ENCODE measurements around the gene DAGLB. TPM values are rescaled to one million over a fixed set of nuclear protein-coding genes. Genes with fewer than 3 reads are reported as not detected.

The DAGLB gene
- total and polyA plus RNA-seq, 2 of the 4 experiments (the other 2 are of a cell fraction): 23.4 to 33.5 TPM

GRCh38 chr7:6422926-6423632, 24.7 kb downstream of the DAGLB start:
- dilution Hi-C loops (cut with HindIII; ENCODE audit: low sequenced_read_pairs, unreplicated experiment): no loop called here
- POLR2A ChIA-PET (ENCODE audit: unreplicated experiment): no interaction called here

More at GRCh38 chr7:6422926-6423632, 24.7 kb downstream of the DAGLB start:
- intact Hi-C loops (cut with micrococcal nuclease) (no loop called here), in situ Hi-C loops (cut with MboI; ENCODE audit: low sequenced_read_pairs) (no loop called here)
- H2AFZ ChIP-seq (replicated peaks; ENCODE audit: low read length, poor library complexity): no peak overlapping the region
- H3K56ac ChIP-seq (ENCODE audit: extremely low read depth, insufficient read depth, low read length): no peak overlapping the region
- H4K91ac ChIP-seq (ENCODE audit: insufficient read depth, low read depth, low read length): no peak overlapping the region
- H3K4ac ChIP-seq (ENCODE audit: low read depth, low read length): no peak overlapping the region
- TF ChIP-seq CHD1 (IDR thresholded peaks at IDR 0.05; ENCODE audit: low read depth, low read length) (no peak), POLR2A (IDR thresholded peaks at IDR 0.05; ENCODE audit: low read depth, low read length) (no peak), CEBPB (IDR thresholded peaks at IDR 0.05; ENCODE audit: low read depth, low read length) (no peak), USF2 (IDR thresholded peaks at IDR 0.05; ENCODE audit: low read depth, low read length) (no peak), BHLHE40 (IDR thresholded peaks at IDR 0.05; ENCODE audit: low read depth, low read length) (no peak), RCOR1 (IDR thresholded peaks at IDR 0.05; ENCODE audit: insufficient replicate concordance, low read length) (no peak), CTCF (conservative IDR thresholded peaks at IDR 0.05; ENCODE audit: low read depth, low read length) (no peak), MAZ (IDR thresholded peaks at IDR 0.05; ENCODE audit: borderline replicate concordance, low read depth, low read length) (no peak), FOS (IDR thresholded peaks at IDR 0.05; ENCODE audit: low read depth, low read length) (no peak), NFE2L2 (IDR thresholded peaks at IDR 0.05; ENCODE audit: low read depth, low read length) (no peak), RFX5 (IDR thresholded peaks at IDR 0.05; ENCODE audit: low read depth, low read length) (no peak), RAD21 (IDR thresholded peaks at IDR 0.05; ENCODE audit: low read length) (no peak), ELK1 (IDR thresholded peaks at IDR 0.05; ENCODE audit: borderline replicate concordance, low read depth, low read length) (no peak), MXI1 (IDR thresholded peaks at IDR 0.05; ENCODE audit: borderline replicate concordance, low read depth, low read length) (no peak), MAFK (IDR thresholded peaks at IDR 0.05; ENCODE audit: low read depth, low read length) (no peak), SMC3 (IDR thresholded peaks at IDR 0.05; ENCODE audit: low read depth, low read length) (no peak)
- CTCF ChIA-PET: interaction anchor here (0.6 kb wide), 1 partner anchor 15 kb away, joined by 4 read pairs; no protein-coding TSS in a partner anchor
- H2AK5ac ChIP-seq (ENCODE audit: low read depth, low read length): no peak overlapping the region
- no peak overlapping the region for H2AK9ac ChIP-seq (replicated peaks; ENCODE audit: low read depth, low read length, poor library complexity)
- no peak overlapping the region for H4K5ac ChIP-seq (ENCODE audit: low read depth, low read length)
- no peak overlapping the region for H2BK15ac ChIP-seq (ENCODE audit: low read depth, low read length)
- H3K14ac ChIP-seq (replicated peaks; ENCODE audit: low read depth, low read length): no peak overlapping the region
- H3K4me2 ChIP-seq (ENCODE audit: low read depth, low read length): no peak overlapping the region
- no peak overlapping the region for H3K27ac ChIP-seq (ENCODE audit: insufficient read depth, low read length)
- H2BK120ac ChIP-seq (ENCODE audit: low read depth, low read length): no peak overlapping the region
- H4K8ac ChIP-seq (ENCODE audit: low read depth in 2 of 2, low read length in 2 of 2): no peak overlapping the region
- H3K27me3 ChIP-seq (ENCODE audit: control insufficient read depth, insufficient read depth, low read length): no peaks in the 10 kb centered on the region
- no peak overlapping the region for H2BK5ac ChIP-seq (ENCODE audit: low read depth, low read length, poor library complexity, severe bottlenecking)
- peaks cover 13 to 26% of the 10 kb centered on the region in 2 experiments; a peak in 3 of 4 replicates for H3K79me1 ChIP-seq (ENCODE audit: low read depth in 1 of 2, low read length in 2 of 2)
- H3K23ac ChIP-seq (ENCODE audit: low read depth, low read length): no peak overlapping the region
- no peak for ATAC-seq (ENCODE audit: low read depth)
- WGBS, 2 experiments (ENCODE audit: extremely low coverage in 2 of 2, insufficient read length in 1 of 2): 98% methylated on average over 10 of the region's 18 CpGs; no CpG with 5 or more reads in 1 of the 2 experiments
- H2BK20ac ChIP-seq (ENCODE audit: low read depth, low read length): no peak overlapping the region
- peaks cover 56% of the 10 kb centered on the region for H3K36me3 ChIP-seq (ENCODE audit: control insufficient read depth, insufficient read depth, low read length)
- H3K18ac ChIP-seq (ENCODE audit: low read depth, low read length): no peak overlapping the region
- H3K9me3 ChIP-seq (ENCODE audit: control insufficient read depth, insufficient read depth, low read length): peaks cover 4% of the 10 kb centered on the region
- no peaks in the 10 kb centered on the region for H3K9me1 ChIP-seq (ENCODE audit: insufficient read depth, low read length)
- H3K4me1 ChIP-seq (ENCODE audit: control insufficient read depth, insufficient read depth, low read length): no peaks in the 10 kb centered on the region
- DNase-seq: no peak
- no peak overlapping the region for H3K4me3 ChIP-seq (ENCODE audit: insufficient read depth, low read depth, low read length)
- H3K9ac ChIP-seq (ENCODE audit: low read depth, low read length): no peak overlapping the region
- no peaks in the 10 kb centered on the region for H4K20me1 ChIP-seq (ENCODE audit: insufficient read depth, low read length)
- BruUV-seq (replicated peaks): no TSS peak

All from IMR-90 (cell line).